Endothelial cell of umbilical vein (primary cell): ENCODE measurements around the gene PPM1F. TPM values are rescaled to one million over a fixed set of nuclear protein-coding genes. Genes with fewer than 3 reads are reported as not detected.

Source experiments
- BruUV-seq: library from RNA; stranded (reverse); fragments of 400-500 nt; replicated peaks from 2 replicates; lab custom pipeline; 2021; lab: Mats Ljungman, UMichigan
- CTCF ChIA-PET: fragments of 300-600, 350-600 bp; sonication (Branson Sonifier 250); formaldehyde crosslinking; loops from one replicate; lab custom pipeline; 2021; ENCODE audit warnings: antibody characterized with exemption, inconsistent platforms; lab: Charles Lee
- POLR2A ChIA-PET: fragments of 300-600, 350-600 bp; sonication (Branson Sonifier 250); formaldehyde crosslinking; loops from one replicate; lab custom pipeline; 2021; ENCODE audit warnings: antibody characterized with exemption, inconsistent platforms; lab: Charles Lee
- DNase-seq: peaks from one replicate; pipeline ENCODE4 v3.0.0-alpha.2; 2011; ENCODE audit warnings: low read depth, low spot score
- FAIRE-seq: peaks from 2 replicates; lab custom pipeline; 2011; peaks lifted over from hg19 to GRCh38; lab: Jason Lieb, UNC
- H2AFZ ChIP-seq: 2 replicates; pipeline ENCODE4 v1.6.0; 2012; ENCODE audit warnings: low read depth, low read length, control low read depth, inconsistent platforms
- H3K27ac ChIP-seq: 2 replicates; pipeline ENCODE4 v1.5.1; 2011; ENCODE audit warnings: low read depth, mild to moderate bottlenecking, control low read depth, low read length, moderate library complexity; ENCODE audit not compliant: insufficient read depth
- H3K27me3 ChIP-seq, 2 experiments: 2 replicates each; pipeline versions ENCODE4 v1.6.0 to v1.6.1; 2011; ENCODE audit warnings: low read length in 2 of 2, mixed read lengths in 1 of 2; ENCODE audit not compliant: control insufficient read depth in 2 of 2, insufficient read depth in 2 of 2
- H3K36me3 ChIP-seq, 2 experiments: 2 replicates in 1 of 2; 3 replicates in 1 of 2; pipeline ENCODE4 v1.5.1; 2011; ENCODE audit warnings: low read length in 2 of 2, mild to moderate bottlenecking in 1 of 2, moderate library complexity in 1 of 2; ENCODE audit not compliant: control insufficient read depth in 2 of 2, insufficient read depth in 2 of 2; ENCODE audit errors: extremely low read depth in 1 of 2
- H3K4me1 ChIP-seq: 3 replicates; pipeline ENCODE4 v1.5.1; 2011; ENCODE audit warnings: mild to moderate bottlenecking, low read length; ENCODE audit not compliant: control insufficient read depth, insufficient read depth; ENCODE audit errors: extremely low read depth
- H3K4me2 ChIP-seq: 2 replicates; pipeline ENCODE4 v1.6.1; 2011; ENCODE audit warnings: low read length, control low read depth, mixed read lengths; ENCODE audit not compliant: insufficient read depth
- H3K4me3 ChIP-seq, 3 experiments: fragments of 200-600 bp in 1 of 3; sonication (generic), shearing (Covaris generic) in 1 of 3; replicated peaks in 1 of 3; 2 replicates each; pipeline ENCODE4 v1.5.1; 2011 to 2016; ENCODE audit warnings: control low read depth in 3 of 3, low read length in 3 of 3, mild to moderate bottlenecking in 2 of 3, inconsistent platforms in 1 of 3, low read depth in 1 of 3, moderate library complexity in 1 of 3; ENCODE audit not compliant: insufficient read depth in 1 of 3
- H3K79me2 ChIP-seq: 2 replicates; pipeline ENCODE4 v1.6.0; 2012; ENCODE audit warnings: low read length, inconsistent platforms; ENCODE audit not compliant: control insufficient read depth, insufficient read depth
- H3K9ac ChIP-seq: replicated peaks from 2 replicates; pipeline ENCODE3; 2011; ENCODE audit warnings: low read length, control low read depth; ENCODE audit not compliant: insufficient read depth; ENCODE audit errors: extremely low read depth
- H3K9me1 ChIP-seq: replicated peaks from 3 replicates; pipeline ENCODE4 v1.6.0; 2011; ENCODE audit warnings: mild to moderate bottlenecking, low read length; ENCODE audit not compliant: control insufficient read depth, insufficient read depth; ENCODE audit errors: extremely low read depth
- H3K9me3 ChIP-seq: replicated peaks from 2 replicates; pipeline ENCODE4 v1.5.1; 2012; ENCODE audit warnings: low read length, inconsistent platforms; ENCODE audit not compliant: control insufficient read depth, insufficient read depth
- H4K20me1 ChIP-seq: replicated peaks from 2 replicates; pipeline ENCODE3; 2011; ENCODE audit warnings: mild to moderate bottlenecking, low read length; ENCODE audit not compliant: control insufficient read depth, insufficient read depth; ENCODE audit errors: extremely low read depth
- CTCF ChIP-seq, 2 donors: IDR thresholded peaks; 1 replicate in 1 of 2; 2 replicates in 1 of 2; pipeline ENCODE4 v1.5.1; 2011; ENCODE audit warnings: low read length in 2 of 2, mild to moderate bottlenecking in 2 of 2, moderate library complexity in 2 of 2, control low read depth in 1 of 2, inconsistent platforms in 1 of 2, low read depth in 1 of 2; ENCODE audit not compliant: insufficient read depth in 1 of 2; ENCODE audit errors: extremely low read depth in 1 of 2
- EZH2 ChIP-seq: IDR thresholded peaks from 2 replicates; pipeline ENCODE4 v1.6.1; 2012; ENCODE audit warnings: borderline replicate concordance, low read depth, mild to moderate bottlenecking, moderate library complexity, low read length, inconsistent platforms; ENCODE audit not compliant: severe bottlenecking
- FOS ChIP-seq: IDR thresholded peaks from 2 replicates; pipeline ENCODE4 v1.6.1; 2011; ENCODE audit warnings: mild to moderate bottlenecking, low read length, moderate library complexity, borderline replicate concordance; ENCODE audit not compliant: insufficient read depth
- GATA2 ChIP-seq: IDR thresholded peaks from 2 replicates; pipeline ENCODE4 v1.7.0; 2011; ENCODE audit warnings: low read depth, mild to moderate bottlenecking, moderate library complexity, mixed read lengths, low read length; ENCODE audit not compliant: insufficient read length, insufficient read depth
- JUN ChIP-seq: IDR thresholded peaks from 2 replicates; pipeline ENCODE4 v1.6.1; 2011; ENCODE audit warnings: borderline replicate concordance, low read depth; ENCODE audit not compliant: insufficient read length, insufficient read depth
- MYC ChIP-seq: IDR thresholded peaks from one replicate; pipeline ENCODE4 v1.6.1; 2011; ENCODE audit warnings: mild to moderate bottlenecking, low read depth, low read length
- POLR2A ChIP-seq: IDR thresholded peaks from 2 replicates; pipeline ENCODE4 v1.6.1; 2012; ENCODE audit warnings: low read depth, mild to moderate bottlenecking, control low read depth, low read length
- POLR2AphosphoS5 ChIP-seq: IDR thresholded peaks from 2 replicates; pipeline ENCODE4 v1.6.1; 2012; ENCODE audit warnings: low read depth, mild to moderate bottlenecking, control low read depth, low read length, moderate library complexity; ENCODE audit not compliant: insufficient read depth
- dilution Hi-C: fragments of 300-500 bp; cut with MboI; formaldehyde crosslinking; loops from one replicate; pipeline ENCODE4 v1.15.0; 2019; ENCODE audit warnings: low sequenced_read_pairs; ENCODE audit not compliant: extremely low pct_ligation_motif_present
- intact Hi-C: fragments of 100-400 bp; cut with micrococcal nuclease; formaldehyde crosslinking; loops from one replicate; pipeline ENCODE4 v1.10.0; 2022
- polyA plus RNA-seq, 4 experiments: library from polyadenylated mRNA; depleted of rRNA in 3 of 4; stranded (reverse) in 3 of 4; unstranded in 1 of 4; fragments of >200 nt; gene quantifications; 2 replicates each; pipeline versions ENCODE4 v1.2.1 to v1.2.3, GENCODE V29; 2011 to 2012; ENCODE audit warnings: missing spikeins in 1 of 4
- total RNA-seq: library from RNA; stranded (reverse); gene quantifications from 2 replicates; pipeline ENCODE4 v1.2.3, GENCODE V29; 2021

Gene PPM1F
- total and polyA plus RNA-seq, 2 donors (not counting 3 experiments of a cell fraction or from before 2014, with no cell fraction given), result 107 to 178 TPM

DNA sequence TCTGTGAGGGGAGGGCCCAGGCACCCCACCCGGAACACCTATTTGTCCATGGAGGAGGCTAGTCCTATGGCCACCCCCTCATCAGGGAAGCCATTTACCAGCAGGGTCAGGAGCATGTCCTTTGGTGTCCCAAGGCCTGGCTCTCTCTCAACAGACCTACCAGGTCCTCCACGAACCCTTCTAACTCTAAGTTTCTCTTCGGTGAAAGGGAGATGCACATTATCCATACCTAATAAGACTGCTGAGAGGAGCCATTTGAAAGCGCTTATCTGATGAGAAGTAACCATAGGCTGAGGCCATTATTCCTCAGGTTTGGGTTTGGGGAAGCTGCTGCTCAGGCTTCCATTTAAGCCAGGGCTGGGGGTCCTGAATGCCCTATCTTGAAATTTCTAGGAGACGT is 39.1 kb upstream of the PPM1F start:
- no TSS peak for BruUV-seq
- CTCF ChIA-PET, result interaction anchor here (0.7 to 1.4 kb wide), 2 partner anchors 10 to 52 kb away, joined by 3 read pairs; no protein-coding TSS in a partner anchor

More for the DNA sequence above, 39.1 kb upstream of the PPM1F start:
- H3K4me2 ChIP-seq, result no peak overlapping the region
- H3K27ac ChIP-seq, result no peak overlapping the region
- no peaks in the 10 kb centered on the region for H3K9me1 ChIP-seq
- DNase-seq (no peak), FAIRE-seq (no peak)
- H3K27me3 ChIP-seq, result peaks cover 5% of the 10 kb centered on the region in 2 experiments
- H3K4me3 ChIP-seq, result no peak overlapping the region
- TF ChIP-seq POLR2A, result no peak
- TF ChIP-seq CTCF (IDR thresholded peaks at IDR 0.05; ENCODE audit: extremely low read depth in 1 of 2, insufficient read depth in 1 of 2, low read depth in 1 of 2, low read length in 2 of 2), result no peak
- no peak for TF ChIP-seq POLR2AphosphoS5
- TF ChIP-seq GATA2, result no peak
- no peak for TF ChIP-seq EZH2
- no peak for TF ChIP-seq JUN
- no peak for TF ChIP-seq MYC
- TF ChIP-seq FOS, result no peak
- no peaks in the 10 kb centered on the region for H3K36me3 ChIP-seq
- intact Hi-C loops (no loop called here), dilution Hi-C loops (no loop called here)
- POLR2A ChIA-PET, result interaction anchor here (0.6 kb wide), 1 partner anchor 49 kb away, joined by 5 read pairs; no protein-coding TSS in a partner anchor
- no peak overlapping the region for H2AFZ ChIP-seq
- no peak overlapping the region for H3K9ac ChIP-seq
- H3K4me1 ChIP-seq, result no peaks in the 10 kb centered on the region
- H4K20me1 ChIP-seq, result no peaks in the 10 kb centered on the region
- H3K9me3 ChIP-seq, result no peaks in the 10 kb centered on the region
- no peaks in the 10 kb centered on the region for H3K79me2 ChIP-seq
